Activated naive CD8-positive, alpha-beta T cell treated with anti-CD3 and anti-CD28 coated beads, Interleukin-2, amount 10 ng/mL, durations not matched to agents 7 days and 5 days (primary cell): ENCODE measurements around the gene TSC22D2. TPM values are rescaled to one million over a fixed set of nuclear protein-coding genes. Genes with fewer than 3 reads are reported as not detected.

Experiments used
- ATAC-seq: fragments of 150-1000 bp; cut with Tn5 transposase; one replicate; pipeline ENCODE4 v1.10.0; 2021; ENCODE audit warnings: low read depth, moderate library complexity
- POLR2A ChIA-PET: fragments of 350-600 bp; sonication (Branson Sonifier 250); formaldehyde crosslinking; loops from one replicate; lab custom pipeline; 2021; ENCODE audit warnings: antibody characterized with exemption; lab: Charles Lee
- DNase-seq: peaks from one replicate; pipeline ENCODE4 v3.0.0; 2021
- H3K27ac Mint-ChIP-seq: one replicate; pipeline ENCODE4 v1.8.0; 2022; ENCODE audit warnings: mild to moderate bottlenecking, mixed read lengths
- H3K27me3 Mint-ChIP-seq: one replicate; pipeline ENCODE4 v1.8.0; 2022; ENCODE audit warnings: mild to moderate bottlenecking, moderate library complexity, mixed read lengths
- H3K36me3 Mint-ChIP-seq: one replicate; pipeline ENCODE4 v1.8.0; 2021; ENCODE audit warnings: mild to moderate bottlenecking, mixed read lengths
- H3K4me1 Mint-ChIP-seq: one replicate; pipeline ENCODE4 v1.8.0; 2021; ENCODE audit warnings: mixed read lengths
- H3K4me3 Mint-ChIP-seq: one replicate; pipeline ENCODE4 v1.8.0; 2022; ENCODE audit warnings: mild to moderate bottlenecking, moderate library complexity, mixed read lengths
- H3K9me3 Mint-ChIP-seq: one replicate; pipeline ENCODE4 v1.8.0; 2021; ENCODE audit warnings: mixed read lengths
- total RNA-seq, 2 experiments: library from RNA; stranded (reverse); gene quantifications; one replicate each; pipeline ENCODE4 v1.2.3, GENCODE V29; 2021

Gene TSC22D2
- total RNA-seq, 2 experiments from 2014 or later, result 15.5 to 15.8 TPM

- Mint-ChIP-seq H3K4me3 (peak overlapping the region; percentile 87), H3K36me3 (peaks cover 11% of the 10 kb centered on the region), H3K9me3 (no peaks in the 10 kb centered on the region), H3K27ac (peak overlapping the region; percentile 74), H3K27me3 (peaks cover 2% of the 10 kb centered on the region), H3K4me1 (peaks cover 39% of the 10 kb centered on the region)
- POLR2A ChIA-PET, result interaction anchor here (1.1 to 5.4 kb wide), 2 partner anchors 84 to 351 kb away, joined by 3 to 46 read pairs; partner anchors contain the start of gene SIAH2
- DNase-seq, result no peak
- no peak for ATAC-seq
These were observed 3.0 kb downstream of the TSC22D2 start for GRCh38 chr3:150411106-150411460.

DNA sequence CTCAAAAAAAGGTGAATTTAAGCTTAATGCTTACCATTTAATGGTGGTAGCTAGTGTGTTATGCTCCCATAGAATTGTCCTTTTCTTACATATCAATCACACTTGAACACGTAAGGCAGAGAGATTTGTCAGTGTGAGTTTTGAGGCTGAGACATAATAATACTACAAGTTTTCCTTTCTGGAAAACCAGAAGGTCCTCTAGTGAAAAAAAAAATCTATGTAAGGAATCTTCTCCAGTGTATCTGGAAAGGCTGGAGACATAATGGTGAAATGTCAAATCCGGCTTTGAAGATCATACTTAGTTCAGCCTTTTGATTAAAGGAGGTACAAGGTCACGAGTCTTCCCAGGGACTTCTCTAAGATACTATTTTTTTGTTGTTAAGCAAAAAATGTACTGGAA is 3.4 kb downstream of the TSC22D2 start:
- no peak overlapping the region for H3K27ac Mint-ChIP-seq
- ATAC-seq (no peak), DNase-seq (no peak)
- peak overlapping the region; percentile 87 for H3K4me3 Mint-ChIP-seq
- POLR2A ChIA-PET, result interaction anchor here (1.1 to 5.4 kb wide), 2 partner anchors 84 to 351 kb away, joined by 3 to 46 read pairs; partner anchors contain the start of gene SIAH2
- peaks cover 12% of the 10 kb centered on the region for H3K36me3 Mint-ChIP-seq
- H3K9me3 Mint-ChIP-seq, result no peaks in the 10 kb centered on the region
- no peaks in the 10 kb centered on the region for H3K27me3 Mint-ChIP-seq
- peaks cover 39% of the 10 kb centered on the region for H3K4me1 Mint-ChIP-seq

- Mint-ChIP-seq H3K4me3 (peak overlapping the region; percentile 87), H3K9me3 (no peaks in the 10 kb centered on the region), H3K27me3 (no peaks in the 10 kb centered on the region), H3K4me1 (peaks cover 39% of the 10 kb centered on the region), H3K27ac (no peak overlapping the region), H3K36me3 (peaks cover 12% of the 10 kb centered on the region)
- DNase-seq (no peak), ATAC-seq (no peak)
- POLR2A ChIA-PET, result interaction anchor here (1.0 to 1.1 kb wide), 2 partner anchors 84 to 133 kb away, joined by 3 read pairs; no protein-coding TSS in a partner anchor
These were observed 3.9 kb downstream of the TSC22D2 start for GRCh38 chr3:150411976-150412375.

GRCh38 chr3:150412561-150413231 is 4.6 kb downstream of the TSC22D2 start:
- Mint-ChIP-seq H3K4me3 (peak overlapping the region; percentile 87), H3K9me3 (no peaks in the 10 kb centered on the region), H3K27ac (peak overlapping the region; percentile 39), H3K4me1 (peaks cover 39% of the 10 kb centered on the region), H3K36me3 (peaks cover 18% of the 10 kb centered on the region), H3K27me3 (no peaks in the 10 kb centered on the region)
- no peak for DNase-seq
- no peak for ATAC-seq
- POLR2A ChIA-PET, result interaction anchor here (0.6 to 1.0 kb wide), 3 partner anchors 26 to 350 kb away, joined by 3 to 5 read pairs (median 3); partner anchors contain the start of gene SIAH2

- no peak for ATAC-seq
- peaks cover 38% of the 10 kb centered on the region for H3K4me1 Mint-ChIP-seq
- no peak overlapping the region for H3K27ac Mint-ChIP-seq
- H3K4me3 Mint-ChIP-seq, result peak overlapping the region; percentile 50
- no peaks in the 10 kb centered on the region for H3K9me3 Mint-ChIP-seq
- H3K27me3 Mint-ChIP-seq, result no peaks in the 10 kb centered on the region
- no peak for DNase-seq
- H3K36me3 Mint-ChIP-seq, result peaks cover 25% of the 10 kb centered on the region
- POLR2A ChIA-PET, result no interaction called here
These were observed 6.2 kb downstream of the TSC22D2 start for GRCh38 chr3:150414258-150414657.

DNA sequence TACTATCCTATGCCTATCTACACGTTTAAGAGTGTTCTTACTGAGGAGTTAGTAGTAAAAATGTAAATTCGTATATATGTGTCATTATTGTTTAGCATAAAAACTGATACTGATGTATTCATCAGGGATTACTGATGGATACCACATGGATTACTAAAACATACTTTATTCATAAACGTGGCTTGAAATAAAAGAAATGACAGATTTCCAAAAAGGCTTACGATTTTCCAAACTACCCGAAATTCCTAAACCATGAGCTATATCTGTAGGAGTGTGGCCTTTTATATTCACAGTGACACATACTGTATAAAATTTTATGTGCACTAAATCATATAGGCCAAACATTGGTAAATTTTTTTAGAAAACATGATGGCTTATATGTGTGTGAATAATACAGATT is 6.9 kb downstream of the TSC22D2 start:
- POLR2A ChIA-PET, result no interaction called here
- Mint-ChIP-seq H3K27ac (no peak overlapping the region), H3K4me3 (peak overlapping the region; percentile 23), H3K9me3 (no peaks in the 10 kb centered on the region), H3K36me3 (peaks cover 26% of the 10 kb centered on the region), H3K4me1 (peaks cover 39% of the 10 kb centered on the region), H3K27me3 (no peaks in the 10 kb centered on the region)
- ATAC-seq, result no peak
- no peak for DNase-seq

DNA sequence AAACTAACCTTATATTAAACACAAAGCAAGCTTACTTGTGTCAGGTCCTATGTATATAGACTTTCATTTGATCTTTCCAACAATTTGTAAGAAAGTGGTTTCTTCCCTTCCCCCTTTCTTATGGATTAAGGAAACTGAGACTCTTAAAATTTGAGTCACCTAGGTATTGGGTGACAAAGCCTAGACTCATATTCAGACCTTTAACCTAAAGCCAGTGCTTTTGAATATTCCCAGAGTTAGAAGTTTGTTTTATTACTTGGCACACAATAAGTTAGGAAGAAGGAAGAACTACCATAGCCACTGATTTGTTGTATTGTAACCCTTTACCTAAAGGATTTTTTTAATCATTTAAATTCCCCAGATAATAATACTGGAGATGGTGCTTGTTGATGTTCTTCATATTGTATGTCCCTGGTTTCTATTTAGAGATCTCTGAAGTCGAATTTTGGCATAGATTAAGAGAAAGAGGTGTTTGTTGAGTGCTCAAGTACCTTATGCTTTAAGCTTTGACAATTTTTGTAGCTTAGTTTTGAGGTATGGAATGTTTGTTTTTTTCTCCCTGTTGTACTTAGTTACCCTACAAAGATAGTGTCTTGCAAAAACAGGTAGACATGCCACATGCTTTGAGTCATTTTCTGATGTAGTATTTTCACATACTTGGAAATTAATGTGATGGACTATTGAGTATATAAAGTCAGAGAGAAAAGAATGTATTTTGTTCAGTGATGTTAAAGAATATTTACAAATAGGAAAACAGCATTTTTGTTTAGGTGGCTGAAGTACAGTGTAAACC is 11.2 kb downstream of the TSC22D2 start:
- Mint-ChIP-seq H3K4me3 (no peak overlapping the region), H3K27ac (no peak overlapping the region)

GRCh38 chr3:150419959-150420358 is 11.9 kb downstream of the TSC22D2 start:
- Mint-ChIP-seq H3K36me3 (peaks cover 25% of the 10 kb centered on the region), H3K4me1 (peaks cover 7% of the 10 kb centered on the region), H3K9me3 (no peaks in the 10 kb centered on the region), H3K27ac (no peak overlapping the region), H3K27me3 (no peaks in the 10 kb centered on the region), H3K4me3 (no peak overlapping the region)
- no peak for DNase-seq
- ATAC-seq, result no peak
- POLR2A ChIA-PET, result interaction anchor here (0.9 kb wide), 1 partner anchor 11 kb away, joined by 3 read pairs; no protein-coding TSS in a partner anchor

More for the DNA sequence above, 11.2 kb downstream of the TSC22D2 start:
- peaks cover 27% of the 10 kb centered on the region for H3K36me3 Mint-ChIP-seq
- no peak for ATAC-seq
- POLR2A ChIA-PET, result interaction anchor here (0.9 kb wide), 1 partner anchor 11 kb away, joined by 3 read pairs; no protein-coding TSS in a partner anchor
- DNase-seq, result no peak
- no peaks in the 10 kb centered on the region for H3K9me3 Mint-ChIP-seq
- H3K4me1 Mint-ChIP-seq, result peaks cover 12% of the 10 kb centered on the region
- no peaks in the 10 kb centered on the region for H3K27me3 Mint-ChIP-seq

DNA sequence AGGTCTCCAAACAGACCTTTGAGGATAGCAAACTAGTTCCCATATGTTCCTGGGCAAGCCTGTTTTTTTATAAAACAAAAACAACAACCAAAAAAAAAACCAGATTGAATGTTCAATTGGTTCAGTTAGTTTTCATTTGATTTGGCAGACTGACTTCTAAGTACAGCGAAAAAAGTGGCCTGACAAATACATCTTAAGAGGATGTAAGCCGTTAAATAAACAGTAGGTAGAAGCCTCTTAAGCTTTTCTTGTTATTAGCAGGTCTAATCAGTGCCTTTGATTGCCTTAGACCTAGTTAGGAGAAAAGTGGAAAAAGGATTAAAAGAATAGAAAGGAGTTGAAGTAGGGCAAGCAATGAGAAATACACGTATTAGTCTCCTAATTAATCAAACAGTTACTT is 13.2 kb downstream of the TSC22D2 start:
- no peak overlapping the region for H3K4me3 Mint-ChIP-seq
- no peaks in the 10 kb centered on the region for H3K9me3 Mint-ChIP-seq
- no peaks in the 10 kb centered on the region for H3K27me3 Mint-ChIP-seq
- no peak for DNase-seq
- peaks cover 7% of the 10 kb centered on the region for H3K4me1 Mint-ChIP-seq
- no peak for ATAC-seq
- POLR2A ChIA-PET, result interaction anchor here (0.6 kb wide), 1 partner anchor 94 kb away, joined by 3 read pairs; no protein-coding TSS in a partner anchor
- H3K36me3 Mint-ChIP-seq, result peaks cover 20% of the 10 kb centered on the region
- no peak overlapping the region for H3K27ac Mint-ChIP-seq

- Mint-ChIP-seq H3K4me3 (no peak overlapping the region), H3K36me3 (peaks cover 22% of the 10 kb centered on the region), H3K9me3 (no peaks in the 10 kb centered on the region), H3K27ac (no peak overlapping the region), H3K4me1 (peaks cover 7% of the 10 kb centered on the region), H3K27me3 (no peaks in the 10 kb centered on the region)
- POLR2A ChIA-PET, result interaction anchor here (0.6 kb wide), 1 partner anchor 95 kb away, joined by 3 read pairs; no protein-coding TSS in a partner anchor
- ATAC-seq, result no peak
- no peak for DNase-seq
These were observed 13.9 kb downstream of the TSC22D2 start for GRCh38 chr3:150421799-150422548.

DNA sequence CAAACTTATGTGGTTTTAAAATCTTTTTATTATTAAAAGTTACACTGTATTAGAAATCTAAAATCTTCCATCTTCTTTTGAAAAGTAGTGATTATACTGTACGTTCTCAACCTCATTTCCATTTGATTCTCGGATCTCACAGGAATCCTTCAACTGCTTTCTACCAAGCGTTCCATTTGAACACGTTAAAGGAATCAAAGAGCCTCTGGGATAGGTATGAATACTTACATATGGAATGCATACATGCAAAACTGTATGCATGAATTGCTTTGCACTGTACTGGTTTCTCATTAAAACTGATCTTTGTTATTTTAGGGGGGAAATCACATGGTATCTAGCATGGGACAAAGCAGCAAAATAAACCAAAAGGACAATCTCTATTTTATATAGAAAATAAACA is 14.8 kb downstream of the TSC22D2 start:
- ATAC-seq (no peak), DNase-seq (no peak)
- POLR2A ChIA-PET, result no interaction called here
- Mint-ChIP-seq H3K4me3 (no peak overlapping the region), H3K27me3 (no peaks in the 10 kb centered on the region), H3K36me3 (peaks cover 20% of the 10 kb centered on the region), H3K27ac (no peak overlapping the region), H3K9me3 (no peaks in the 10 kb centered on the region), H3K4me1 (peaks cover 3% of the 10 kb centered on the region)

- Mint-ChIP-seq H3K4me1 (peaks cover 1% of the 10 kb centered on the region), H3K27ac (no peak overlapping the region), H3K9me3 (no peaks in the 10 kb centered on the region), H3K27me3 (no peaks in the 10 kb centered on the region), H3K36me3 (peaks cover 17% of the 10 kb centered on the region), H3K4me3 (no peak overlapping the region)
- DNase-seq (no peak), ATAC-seq (no peak)
- POLR2A ChIA-PET, result interaction anchor here (0.9 kb wide), 1 partner anchor 15 kb away, joined by 4 read pairs; the partner anchor contains the start of gene TSC22D2
These were observed 15.7 kb downstream of the TSC22D2 start for GRCh38 chr3:150423761-150424160.

DNA sequence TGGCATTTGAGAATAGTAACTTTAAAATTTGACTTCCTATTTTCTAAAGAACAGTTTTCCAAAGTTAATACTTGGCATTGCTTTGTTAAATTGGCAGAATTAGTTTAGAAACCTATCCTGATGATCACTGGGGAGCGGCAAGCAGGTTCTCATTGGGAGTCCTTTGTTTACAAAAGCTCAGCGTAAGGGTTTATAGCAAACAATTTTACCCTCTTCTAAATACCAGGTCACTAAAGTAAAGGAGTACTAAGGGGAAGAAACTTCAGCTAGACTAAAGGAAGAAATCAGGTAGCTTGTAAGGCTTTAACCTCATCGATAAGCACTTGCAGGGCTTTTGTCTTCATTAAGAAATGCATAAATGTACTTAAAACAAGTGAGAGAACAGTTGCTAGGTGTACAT is 18.2 kb downstream of the TSC22D2 start:
- Mint-ChIP-seq H3K9me3 (no peaks in the 10 kb centered on the region), H3K27ac (no peak overlapping the region), H3K36me3 (peaks cover 17% of the 10 kb centered on the region), H3K4me3 (no peak overlapping the region), H3K4me1 (peaks cover 1% of the 10 kb centered on the region), H3K27me3 (no peaks in the 10 kb centered on the region)
- ATAC-seq, result no peak
- DNase-seq, result no peak
- POLR2A ChIA-PET, result no interaction called here
